Activated CD8-positive, alpha-beta T cell treated with anti-CD3 and anti-CD28 coated beads for 36 hours (primary cell): Measurements from ENCODE around the gene DGKE. TPM values are rescaled to one million over a fixed set of nuclear protein-coding genes. Genes with fewer than 3 reads are reported as not detected.

ENCODE experiments used
- ATAC-seq: fragments of 200-7000 bp; cut with Tn5 transposase; one replicate; pipeline ENCODE4 v1.10.0; 2021; ENCODE audit warnings: mild to moderate bottlenecking, moderate library complexity
- CTCF ChIA-PET: fragments of 350-600 bp; sonication (Branson Sonifier 250); formaldehyde crosslinking; loops from one replicate; lab custom pipeline; 2021; ENCODE audit warnings: antibody characterized with exemption; lab: Charles Lee
- POLR2A ChIA-PET: fragments of 350-600 bp; sonication (Branson Sonifier 250); formaldehyde crosslinking; loops from one replicate; lab custom pipeline; 2021; ENCODE audit warnings: antibody characterized with exemption; lab: Charles Lee
- DNase-seq: peaks from one replicate; pipeline ENCODE4 v3.0.0-alpha.2; 2020
- H3K27ac Mint-ChIP-seq: one replicate; pipeline ENCODE4 v1.8.0; 2021; ENCODE audit warnings: mild to moderate bottlenecking, mixed read lengths
- H3K27me3 Mint-ChIP-seq: one replicate; pipeline ENCODE4 v1.8.0; 2021; ENCODE audit warnings: mixed read lengths
- H3K36me3 Mint-ChIP-seq: one replicate; pipeline ENCODE4 v1.8.0; 2021; ENCODE audit warnings: low read depth, mixed read lengths
- H3K4me1 Mint-ChIP-seq: one replicate; pipeline ENCODE4 v1.8.0; 2021; ENCODE audit warnings: low read depth, mixed read lengths
- H3K4me3 Mint-ChIP-seq: one replicate; pipeline ENCODE4 v1.8.0; 2021; ENCODE audit warnings: mild to moderate bottlenecking, moderate library complexity, mixed read lengths
- H3K9me3 Mint-ChIP-seq: one replicate; pipeline ENCODE4 v1.8.0; 2021; ENCODE audit warnings: mixed read lengths
- CTCF ChIP-seq: fragments of 200-600 bp; IDR thresholded peaks from one replicate; pipeline ENCODE4 v1.8.0; 2022; ENCODE audit warnings: antibody characterized with exemption, mild to moderate bottlenecking
- intact Hi-C: fragments of 100-400 bp; cut with micrococcal nuclease; formaldehyde crosslinking; loops from one replicate; pipeline ENCODE4 v1.10.0; 2022
- total RNA-seq, 2 experiments: library from RNA; stranded (reverse); gene quantifications; one replicate each; pipeline ENCODE4 v1.2.3, GENCODE V29; 2021

DGKE gene
- total RNA-seq, 2 experiments from 2014 or later = 25.1 to 29.0 TPM

GRCh38 chr17:56822725-56823124, 11.2 kb upstream of the DGKE start:
- TF ChIP-seq CTCF = no peak
- Mint-ChIP-seq H3K9me3 (no peaks in the 10 kb centered on the region), H3K27me3 (no peaks in the 10 kb centered on the region), H3K27ac (no peak overlapping the region), H3K4me1 (peaks cover 15% of the 10 kb centered on the region), H3K4me3 (no peak overlapping the region), H3K36me3 (no peaks in the 10 kb centered on the region)
- ChIA-PET POLR2A (interaction anchor here (0.7 kb wide), 1 partner anchor 126 kb away, joined by 3 read pairs; no protein-coding TSS in a partner anchor), CTCF (interaction anchor here (0.7 to 2.1 kb wide), 2 partner anchors 43 to 117 kb away, joined by 3 to 12 read pairs; no protein-coding TSS in a partner anchor)
- no peak for ATAC-seq
- DNase-seq = no peak
- intact Hi-C loops = no loop called here

GRCh38 chr17:56823848-56824247, 10.1 kb upstream of the DGKE start:
- Mint-ChIP-seq H3K36me3 (no peaks in the 10 kb centered on the region), H3K27ac (no peak overlapping the region), H3K9me3 (no peaks in the 10 kb centered on the region), H3K4me3 (no peak overlapping the region), H3K27me3 (no peaks in the 10 kb centered on the region), H3K4me1 (peaks cover 15% of the 10 kb centered on the region)
- intact Hi-C loops = no loop called here
- no peak for ATAC-seq
- ChIA-PET POLR2A (interaction anchor here (0.6 to 1.4 kb wide), 2 partner anchors 9 to 11 kb away, joined by 3 to 5 read pairs; no protein-coding TSS in a partner anchor), CTCF (interaction anchor here (0.8 to 2.1 kb wide), 5 partner anchors 8 to 170 kb away, joined by 3 to 12 read pairs (median 3); no protein-coding TSS in a partner anchor)
- DNase-seq = no peak
- TF ChIP-seq CTCF = no peak

- Mint-ChIP-seq H3K27ac (no peak overlapping the region), H3K9me3 (no peaks in the 10 kb centered on the region), H3K27me3 (no peaks in the 10 kb centered on the region), H3K4me3 (no peak overlapping the region), H3K4me1 (peaks cover 11% of the 10 kb centered on the region), H3K36me3 (peaks cover 4% of the 10 kb centered on the region)
- ChIA-PET POLR2A (interaction anchor here (1.4 kb wide), 1 partner anchor 8 kb away, joined by 5 read pairs; no protein-coding TSS in a partner anchor), CTCF (interaction anchor here (0.8 to 2.1 kb wide), 6 partner anchors 9 to 171 kb away, joined by 3 to 12 read pairs (median 3); partner anchors contain the start of genes C17orf67 and DGKE)
- no peak for TF ChIP-seq CTCF
- ATAC-seq (no peak), DNase-seq (no peak)
- intact Hi-C loops = no loop called here
These were observed 9.4 kb upstream of the DGKE start for GRCh38 chr17:56824503-56824902.

- POLR2A ChIA-PET = no interaction called here
These were observed 7.1 kb upstream of the DGKE start for GRCh38 chr17:56826611-56827414.

More at GRCh38 chr17:56826611-56827414, 7.1 kb upstream of the DGKE start:
- Mint-ChIP-seq H3K27me3 (no peaks in the 10 kb centered on the region), H3K4me1 (peaks cover 16% of the 10 kb centered on the region), H3K4me3 (no peak overlapping the region), H3K27ac (no peak overlapping the region), H3K9me3 (no peaks in the 10 kb centered on the region), H3K36me3 (peaks cover 10% of the 10 kb centered on the region)
- DNase-seq (no peak), ATAC-seq (no peak)
- intact Hi-C loops = no loop called here
- CTCF ChIA-PET = interaction anchor here (1.0 to 1.9 kb wide), 4 partner anchors 8 to 47 kb away, joined by 3 to 5 read pairs (median 3); no protein-coding TSS in a partner anchor
- no peak for TF ChIP-seq CTCF
